ENCODE results near the gene NSFL1C.

NSFL1C gene

DNA sequence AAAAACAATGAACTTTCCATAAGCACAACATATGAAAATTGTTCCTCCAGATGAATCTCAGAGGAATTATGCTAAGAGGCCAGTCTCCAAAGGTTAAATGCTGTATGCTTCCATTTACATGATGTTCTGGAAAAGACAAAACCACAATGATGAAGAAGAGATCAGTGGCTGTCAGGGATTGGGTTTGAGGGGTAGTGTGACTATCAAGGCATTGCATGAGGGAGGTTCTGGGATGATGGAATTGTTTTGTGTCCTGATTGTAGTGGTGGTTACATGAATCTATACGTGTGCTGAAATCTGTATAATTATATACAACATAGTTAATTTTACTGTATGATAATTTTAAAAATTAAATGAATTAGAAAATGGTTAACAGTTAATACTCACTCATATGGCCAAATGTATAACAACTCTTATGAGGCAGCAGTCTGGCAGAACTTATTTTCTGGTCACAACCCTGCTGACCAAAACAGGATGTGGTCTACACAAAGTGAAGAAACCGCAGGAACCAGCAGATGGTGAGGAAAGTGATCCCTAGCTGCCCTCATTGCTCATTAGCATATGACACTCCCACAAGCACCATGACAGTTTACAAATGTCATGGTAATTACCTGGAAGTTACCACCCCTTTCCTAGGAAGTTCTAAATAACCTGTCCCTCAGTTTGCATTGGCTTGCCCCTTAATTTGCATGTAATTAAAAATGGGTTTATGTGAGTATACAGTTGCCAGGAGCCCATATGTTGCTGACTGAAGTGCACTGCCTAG, 31.9 kb downstream of the NSFL1C start:
- Histone ChIP-seq H3K27me3 (replicated peaks; ENCODE audit: control insufficient read depth, insufficient read depth, low read length) (no peaks in the 10 kb centered on the region), H3K36me3 (ENCODE audit: control insufficient read depth, insufficient read depth, low read length) (no peaks in the 10 kb centered on the region; the same call in 1 of the 2 replicates), H3K4me3 (replicated peaks; ENCODE audit: low read depth, low read length) (no peak overlapping the region)
- peak; percentile 43 for DNase-seq (ENCODE audit: extremely low read depth, insufficient read length)
- TF ChIP-seq, protein P1, sequence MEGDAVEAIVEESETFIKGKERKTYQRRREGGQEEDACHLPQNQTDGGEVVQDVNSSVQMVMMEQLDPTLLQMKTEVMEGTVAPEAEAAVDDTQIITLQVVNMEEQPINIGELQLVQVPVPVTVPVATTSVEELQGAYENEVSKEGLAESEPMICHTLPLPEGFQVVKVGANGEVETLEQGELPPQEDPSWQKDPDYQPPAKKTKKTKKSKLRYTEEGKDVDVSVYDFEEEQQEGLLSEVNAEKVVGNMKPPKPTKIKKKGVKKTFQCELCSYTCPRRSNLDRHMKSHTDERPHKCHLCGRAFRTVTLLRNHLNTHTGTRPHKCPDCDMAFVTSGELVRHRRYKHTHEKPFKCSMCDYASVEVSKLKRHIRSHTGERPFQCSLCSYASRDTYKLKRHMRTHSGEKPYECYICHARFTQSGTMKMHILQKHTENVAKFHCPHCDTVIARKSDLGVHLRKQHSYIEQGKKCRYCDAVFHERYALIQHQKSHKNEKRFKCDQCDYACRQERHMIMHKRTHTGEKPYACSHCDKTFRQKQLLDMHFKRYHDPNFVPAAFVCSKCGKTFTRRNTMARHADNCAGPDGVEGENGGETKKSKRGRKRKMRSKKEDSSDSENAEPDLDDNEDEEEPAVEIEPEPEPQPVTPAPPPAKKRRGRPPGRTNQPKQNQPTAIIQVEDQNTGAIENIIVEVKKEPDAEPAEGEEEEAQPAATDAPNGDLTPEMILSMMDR (IDR thresholded peaks at IDR 0.05; ENCODE audit: insufficient read depth, low read length, poor library complexity, severe bottlenecking), result no peak

DNA sequence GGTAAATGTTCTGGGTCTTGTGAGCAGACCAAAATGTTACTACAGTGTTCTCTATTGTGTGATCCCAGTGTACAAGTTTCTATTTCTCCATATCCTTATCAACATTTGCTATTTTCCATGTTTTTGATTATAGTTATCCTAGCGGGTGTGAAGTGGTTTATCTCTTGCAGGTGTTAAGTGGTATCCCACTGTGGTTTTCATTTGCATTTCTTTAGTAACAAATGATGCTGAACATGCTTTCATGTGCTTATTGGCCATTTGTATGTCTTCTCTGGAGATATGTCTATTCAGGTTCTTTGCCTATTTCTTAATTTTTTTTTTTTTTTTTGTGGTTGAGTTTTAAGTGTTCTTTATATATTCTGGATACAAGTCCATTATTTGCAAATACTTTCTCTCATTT, 35.5 kb downstream of the NSFL1C start:
- DNase-seq (ENCODE audit: extremely low read depth, insufficient read length), result no peak
- Histone ChIP-seq H3K27me3 (replicated peaks; ENCODE audit: control insufficient read depth, insufficient read depth, low read length) (no peaks in the 10 kb centered on the region), H3K4me3 (replicated peaks; ENCODE audit: low read depth, low read length) (no peak overlapping the region), H3K36me3 (ENCODE audit: control insufficient read depth, insufficient read depth, low read length) (no peaks in the 10 kb centered on the region)
- TF ChIP-seq, protein P1 (IDR thresholded peaks at IDR 0.05; ENCODE audit: insufficient read depth, low read length, poor library complexity, severe bottlenecking), result no peak

DNA sequence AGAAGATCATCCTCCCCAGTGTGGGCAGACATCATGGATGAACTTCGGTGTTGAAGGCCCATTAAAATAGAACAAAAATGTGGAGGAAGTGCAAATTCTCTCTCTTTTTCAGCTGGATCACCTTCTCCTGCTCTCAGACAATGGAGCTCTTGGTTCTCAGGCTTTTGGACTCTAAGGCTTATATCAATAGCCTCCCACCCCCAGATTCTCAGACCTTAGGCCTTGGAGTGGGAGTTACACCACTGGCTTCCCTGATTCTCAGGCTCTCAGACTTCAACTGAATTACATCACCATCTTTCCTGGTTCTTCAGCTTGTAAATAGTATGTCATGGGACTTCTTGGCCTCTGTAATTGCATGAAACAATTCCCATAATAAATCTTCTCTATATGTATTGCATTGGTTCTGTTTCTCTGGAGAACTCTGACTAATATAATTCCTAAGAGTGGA, 36.6 kb downstream of the NSFL1C start:
- no peak for DNase-seq (ENCODE audit: extremely low read depth, insufficient read length)
- no peaks in the 10 kb centered on the region for H3K27me3 ChIP-seq (replicated peaks; ENCODE audit: control insufficient read depth, insufficient read depth, low read length)
- TF ChIP-seq, protein P1 (IDR thresholded peaks at IDR 0.05; ENCODE audit: insufficient read depth, low read length, poor library complexity, severe bottlenecking), result no peak

DNA sequence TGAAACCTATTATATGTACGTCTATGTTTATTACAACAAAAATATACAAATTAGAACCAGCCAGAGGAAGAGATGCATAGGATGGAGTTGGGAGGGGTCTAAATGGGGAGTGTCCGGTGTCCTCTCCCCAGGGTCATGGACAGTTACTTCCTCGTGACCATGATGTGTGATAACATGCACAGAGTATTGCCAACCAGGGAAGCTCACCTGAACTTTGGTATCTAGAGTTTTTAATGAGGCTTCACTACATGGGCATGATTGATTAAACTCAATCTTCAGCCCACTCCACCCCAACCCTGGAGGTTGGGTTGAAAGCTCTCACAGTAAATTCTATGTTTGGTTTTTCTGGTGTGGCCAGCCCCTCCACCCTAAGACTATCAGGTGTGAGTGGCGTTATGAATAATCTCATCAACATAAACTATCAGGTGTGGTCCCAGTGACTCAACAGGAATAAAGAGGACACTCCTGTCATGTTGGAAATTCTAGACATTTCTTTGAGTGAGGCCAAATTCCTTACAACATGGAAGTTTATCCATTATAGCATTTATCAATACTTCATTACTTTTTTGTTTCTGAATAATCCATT, 37.4 kb downstream of the NSFL1C start:
- no peak for DNase-seq (ENCODE audit: extremely low read depth, insufficient read length)
- H3K27me3 ChIP-seq (replicated peaks; ENCODE audit: control insufficient read depth, insufficient read depth, low read length), result no peaks in the 10 kb centered on the region
- no peak overlapping the region for H3K4me3 ChIP-seq (replicated peaks; ENCODE audit: low read depth, low read length)
- TF ChIP-seq, protein P1 (IDR thresholded peaks at IDR 0.05; ENCODE audit: insufficient read depth, low read length, poor library complexity, severe bottlenecking), result no peak
- no peaks in the 10 kb centered on the region for H3K36me3 ChIP-seq (ENCODE audit: control insufficient read depth, insufficient read depth, low read length)

More for the DNA sequence above, 36.6 kb downstream of the NSFL1C start:
- H3K36me3 ChIP-seq (ENCODE audit: control insufficient read depth, insufficient read depth, low read length), result no peaks in the 10 kb centered on the region
- no peak overlapping the region for H3K4me3 ChIP-seq (replicated peaks; ENCODE audit: low read depth, low read length)

DNA sequence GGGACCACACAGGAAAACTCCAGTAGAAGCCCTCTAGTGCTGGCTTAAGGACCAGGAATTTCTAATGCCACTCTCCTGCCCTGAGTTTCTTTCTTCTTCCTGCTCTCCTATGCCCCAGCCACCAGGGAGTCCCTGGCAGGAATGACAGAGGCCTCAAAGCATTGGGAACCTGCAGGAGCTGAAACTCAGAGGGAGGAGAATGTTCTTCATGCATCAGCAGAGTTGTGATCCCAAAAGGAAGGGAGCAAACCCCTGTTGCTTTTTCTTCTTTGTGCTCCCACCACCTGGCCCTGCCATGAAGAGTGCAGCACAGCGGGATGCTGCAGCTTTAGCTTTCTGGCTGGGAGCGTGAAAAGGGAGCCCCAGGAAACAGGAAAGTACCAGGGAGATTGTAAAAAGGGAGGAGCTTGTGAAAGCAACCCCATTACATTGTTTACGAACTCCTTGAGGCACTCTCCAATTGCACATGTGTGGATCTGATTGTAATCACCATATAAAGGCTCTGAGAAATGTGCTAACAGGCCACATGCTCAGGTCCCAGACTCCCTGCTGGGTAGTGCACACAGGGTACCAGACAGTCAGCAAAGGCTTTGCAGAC, 39.1 kb downstream of the NSFL1C start:
- TF ChIP-seq, protein P1 (IDR thresholded peaks at IDR 0.05; ENCODE audit: insufficient read depth, low read length, poor library complexity, severe bottlenecking), result no peak
- H3K27me3 ChIP-seq (replicated peaks; ENCODE audit: control insufficient read depth, insufficient read depth, low read length), result no peaks in the 10 kb centered on the region; the same call in 1 of the 2 replicates
- no peak for DNase-seq (ENCODE audit: extremely low read depth, insufficient read length)
- H3K36me3 ChIP-seq (ENCODE audit: control insufficient read depth, insufficient read depth, low read length), result no peaks in the 10 kb centered on the region
- no peak overlapping the region for H3K4me3 ChIP-seq (replicated peaks; ENCODE audit: low read depth, low read length)
